Peyer's patch (tissue), 4 donors: ENCODE results near the gene RAD51B. TPM values are rescaled to one million over a fixed set of nuclear protein-coding genes. Genes with fewer than 3 reads are reported as not detected.
A peak's percentile ranks its signal among the peaks of the same experiment; 100 is the strongest.
"Not testable (repeated sequence)": the region's sequence is repeated elsewhere in the genome, so short reads cannot be mapped to it uniquely, and the experiment has no call there.

Experiments
- DNase-seq, 3 donors: peaks; one replicate each; pipeline ENCODE4 v3.0.0-alpha.2; 2017 to 2019
- H3K27ac ChIP-seq, 4 donors: fragments of 200-600 bp; sonication (generic); one replicate each; pipeline ENCODE4 v1.5.1; 2016 to 2019
- H3K27me3 ChIP-seq, 2 donors: fragments of 200-600 bp; sonication (generic); one replicate each; pipeline ENCODE4 v1.5.1; 2019
- H3K36me3 ChIP-seq, 3 donors: fragments of 200-600 bp; sonication (generic); one replicate each; pipeline ENCODE4 v1.5.1; 2016 to 2019
- H3K4me1 ChIP-seq, 4 donors: fragments of 200-600 bp; sonication (generic); one replicate each; pipeline ENCODE4 v1.5.1; 2016 to 2019
- H3K4me3 ChIP-seq, 4 donors: fragments of 200-600 bp; sonication (generic); 1 replicate in 3 of 4; 2 replicates in 1 of 4; pipeline ENCODE4 v1.5.1; 2016 to 2019; ENCODE audit warnings: mild to moderate bottlenecking in 1 of 4
- H3K9me3 ChIP-seq, 4 donors: fragments of 200-600 bp; sonication (generic); one replicate each; pipeline ENCODE4 v1.5.1; 2016 to 2019; ENCODE audit warnings: mild to moderate bottlenecking in 1 of 4
- CTCF ChIP-seq, 6 experiments: fragments of 450-650 bp in 4 of 6; fragments of 200-600 bp in 2 of 6; sonication (generic) in 1 of 6; IDR thresholded peaks; one replicate each; pipeline ENCODE4 v1.5.1; 2017 to 2019; ENCODE audit warnings: antibody characterized with exemption in 6 of 6, mild to moderate bottlenecking in 3 of 6, moderate library complexity in 1 of 6
- POLR2A ChIP-seq, 2 donors: fragments of 450-650 bp; IDR thresholded peaks; one replicate each; pipeline ENCODE4 v1.5.1; 2017; ENCODE audit warnings: antibody characterized with exemption in 2 of 2, mild to moderate bottlenecking in 2 of 2, moderate library complexity in 2 of 2
- total RNA-seq, 4 donors: library from RNA; depleted of rRNA; stranded (reverse); fragments of >200 nt; gene quantifications; one replicate each; pipeline ENCODE4 v1.1.0, GENCODE V29; 2016

Gene RAD51B
- total RNA-seq, 4 donors from 2014 or later, result 12.6 to 103 (median 33.1) TPM

GRCh38 chr14:67982711-67983608 lies 163.4 kb downstream of the RAD51B start:
- H3K4me3 ChIP-seq, result no peak overlapping the region
- no peaks in the 10 kb centered on the region for H3K36me3 ChIP-seq
- no peak for TF ChIP-seq POLR2A (IDR thresholded peaks at IDR 0.05)
- no peak for TF ChIP-seq CTCF (IDR thresholded peaks at IDR 0.05)
- no peaks in the 10 kb centered on the region for H3K27me3 ChIP-seq
- no peaks in the 10 kb centered on the region for H3K9me3 ChIP-seq
- no peak overlapping the region for H3K27ac ChIP-seq
- H3K4me1 ChIP-seq, result peaks cover 0 to 1% (median 0%) of the 10 kb centered on the region in 4 donors
- DNase-seq, result no peak

- H3K27ac ChIP-seq, result no peak overlapping the region
- no peaks in the 10 kb centered on the region for H3K9me3 ChIP-seq
- H3K4me3 ChIP-seq, result no peak overlapping the region
- no peaks in the 10 kb centered on the region for H3K27me3 ChIP-seq
- no peak for TF ChIP-seq CTCF (IDR thresholded peaks at IDR 0.05)
- no peak for TF ChIP-seq POLR2A (IDR thresholded peaks at IDR 0.05)
- DNase-seq, result no peak
- H3K4me1 ChIP-seq, result no peaks in the 10 kb centered on the region
- no peaks in the 10 kb centered on the region for H3K36me3 ChIP-seq
Observed at GRCh38 chr14:67984274-67984673, 164.7 kb downstream of the RAD51B start.

GRCh38 chr14:67986131-67986841 lies 166.7 kb downstream of the RAD51B start:
- no peak for DNase-seq
- Histone ChIP-seq H3K9me3 (no peaks in the 10 kb centered on the region), H3K36me3 (no peaks in the 10 kb centered on the region), H3K4me3 (no peak overlapping the region), H3K27ac (no peak overlapping the region), H3K4me1 (no peaks in the 10 kb centered on the region), H3K27me3 (no peaks in the 10 kb centered on the region)
- TF ChIP-seq CTCF (IDR thresholded peaks at IDR 0.05) (no peak), POLR2A (IDR thresholded peaks at IDR 0.05) (no peak)

GRCh38 chr14:67987606-67988005 lies 168.0 kb downstream of the RAD51B start:
- H3K27ac ChIP-seq, result peak overlapping the region in 2 of 4 donors; percentile 7 to 39
- DNase-seq, result no peak
- no peaks in the 10 kb centered on the region for H3K4me1 ChIP-seq
- TF ChIP-seq CTCF (IDR thresholded peaks at IDR 0.05) (no peak), POLR2A (IDR thresholded peaks at IDR 0.05) (no peak)
- H3K9me3 ChIP-seq, result no peaks in the 10 kb centered on the region
- H3K4me3 ChIP-seq, result no peak overlapping the region
- H3K36me3 ChIP-seq, result no peaks in the 10 kb centered on the region
- H3K27me3 ChIP-seq, result no peaks in the 10 kb centered on the region

- not testable (repeated sequence) for DNase-seq
Observed at GRCh38 chr14:67988210-67988609, 168.6 kb downstream of the RAD51B start.

GRCh38 chr14:67990576-67990975 lies 171.0 kb downstream of the RAD51B start:
- H3K27ac ChIP-seq, result no peak overlapping the region
- H3K9me3 ChIP-seq, result no peaks in the 10 kb centered on the region
- H3K4me1 ChIP-seq, result no peaks in the 10 kb centered on the region
- H3K4me3 ChIP-seq, result no peak overlapping the region
- no peaks in the 10 kb centered on the region for H3K27me3 ChIP-seq
- no peaks in the 10 kb centered on the region for H3K36me3 ChIP-seq
- DNase-seq, result no peak
- no peak for TF ChIP-seq CTCF (IDR thresholded peaks at IDR 0.05)
- no peak for TF ChIP-seq POLR2A (IDR thresholded peaks at IDR 0.05)

More at GRCh38 chr14:67988210-67988609, 168.6 kb downstream of the RAD51B start:
- not testable (repeated sequence) for H3K4me1 ChIP-seq, H3K36me3 ChIP-seq, H3K9me3 ChIP-seq, H3K4me3 ChIP-seq, H3K27me3 ChIP-seq
- H3K27ac ChIP-seq, result peak overlapping the region in 2 of 4 donors; percentile 7 to 39
